Lung (tissue), 12 donors: Measurements from ENCODE around the gene EPHA8. TPM values are rescaled to one million over a fixed set of nuclear protein-coding genes. Genes with fewer than 3 reads are reported as not detected.

Source experiments
- ATAC-seq: fragments of 200-7000 bp; cut with Tn5 transposase; one replicate; pipeline ENCODE4 v1.9.1; 2020; ENCODE audit warnings: moderate number of reproducible peaks; ENCODE audit not compliant: insufficient read depth, low FRiP score
- DNase-seq, 3 donors: peaks; one replicate each; pipeline ENCODE4 v3.0.0-alpha.2; 2013 to 2017
- H3K27ac ChIP-seq, 2 donors: one replicate each; pipeline ENCODE4 v1.5.1; 2013; ENCODE audit warnings: mild to moderate bottlenecking in 2 of 2, moderate library complexity in 2 of 2, control low read depth in 1 of 2, inconsistent platforms in 1 of 2, low read depth in 1 of 2, low read length in 1 of 2
- H3K27me3 ChIP-seq, 3 donors: one replicate each; pipeline ENCODE4 v1.5.1; 2013; ENCODE audit warnings: low read length in 2 of 3; ENCODE audit not compliant: control insufficient read depth in 3 of 3, insufficient read depth in 3 of 3
- H3K36me3 ChIP-seq, 4 donors: one replicate each; pipeline ENCODE4 v1.5.1; 2013; ENCODE audit warnings: low read length in 4 of 4, mild to moderate bottlenecking in 1 of 4, moderate library complexity in 1 of 4; ENCODE audit not compliant: control insufficient read depth in 4 of 4, insufficient read depth in 4 of 4
- H3K4me1 ChIP-seq, 5 donors: one replicate each; pipeline ENCODE4 v1.5.1; 2013; ENCODE audit warnings: low read length in 5 of 5, mild to moderate bottlenecking in 2 of 5, moderate library complexity in 1 of 5; ENCODE audit not compliant: control insufficient read depth in 5 of 5, insufficient read depth in 5 of 5
- H3K4me3 ChIP-seq: one replicate; pipeline ENCODE4 v1.5.1; 2013; ENCODE audit warnings: mild to moderate bottlenecking, control low read depth, moderate library complexity
- H3K9ac ChIP-seq, 2 donors: one replicate each; pipeline ENCODE4 v1.5.1; 2013; ENCODE audit warnings: low read length in 2 of 2, control low read depth in 1 of 2; ENCODE audit not compliant: insufficient read depth in 1 of 2
- H3K9me3 ChIP-seq, 4 donors: one replicate each; pipeline ENCODE4 v1.5.1; 2013; ENCODE audit warnings: low read length in 3 of 4, mild to moderate bottlenecking in 1 of 4, moderate library complexity in 1 of 4; ENCODE audit not compliant: control insufficient read depth in 4 of 4, insufficient read depth in 3 of 4
- WGBS, 2 donors: extraction: QIAGEN DNeasy Blood & Tissue Kit; methylation state at CpG; one replicate each; pipeline ENCODE4 v1.1.7; 2013; 5-methylcytosine and 5-hydroxymethylcytosine counted together
- polyA plus RNA-seq, 2 donors: library from polyadenylated mRNA; stranded (reverse); fragments of 200-250 nt; gene quantifications; one replicate each; pipeline ENCODE4 v1.2.1, GENCODE V29; 2013
- total RNA-seq, 2 donors: library from RNA; depleted of rRNA in 1 of 2; stranded (reverse); fragments of >200 nt in 1 of 2; gene quantifications; one replicate each; pipeline ENCODE4 v1.2.1, GENCODE V29; 2014 to 2021
- TF ChIP-seq, protein P1 (sequence below): IDR thresholded peaks from 2 replicates; pipeline ENCODE4 v1.5.1; 2012; ENCODE audit warnings: mild to moderate bottlenecking; ENCODE audit errors: control extremely low read depth, extremely low read depth
- donor health status: control.
- donor health status: control.
- donor health status: Bipolar disorder and iron deficiency.
- donor health status: healthy.
- donor health status: DM: yes; HTN: yes; CAD: no.

The EPHA8 gene
- total and polyA plus RNA-seq, 4 donors, result 0.01 TPM; not detected in 3

DNA sequence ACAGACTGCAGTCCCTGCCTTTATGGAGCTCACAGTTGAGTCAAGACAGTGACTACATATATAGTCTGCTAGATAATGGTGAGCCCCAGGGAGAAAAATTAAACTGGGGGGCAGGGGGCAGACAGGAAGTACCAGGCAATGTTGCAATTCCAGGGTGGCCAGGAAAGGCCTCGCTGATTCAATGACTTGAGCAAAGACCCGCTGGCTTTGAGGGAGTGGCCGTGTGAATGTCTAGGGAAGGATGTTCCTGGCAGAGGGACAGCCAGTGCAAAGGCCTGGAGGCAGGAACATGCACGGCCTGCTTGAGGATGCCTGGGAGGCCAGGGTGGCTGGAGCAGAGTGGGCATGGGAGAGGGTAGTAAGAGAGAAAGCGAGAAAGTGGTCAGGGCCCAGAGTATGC is 23.0 kb upstream of the EPHA8 start:
- Histone ChIP-seq H3K4me3 (no peak overlapping the region), H3K36me3 (peaks cover 0 to 2% (median 0%) of the 10 kb centered on the region in 4 donors), H3K9me3 (peaks cover 0 to 2% (median 0%) of the 10 kb centered on the region in 4 donors), H3K27ac (no peak overlapping the region), H3K9ac (no peak overlapping the region), H3K4me1 (peaks cover 0 to 8% (median 0%) of the 10 kb centered on the region in 5 donors), H3K27me3 (no peaks in the 10 kb centered on the region)
- 36 to 43% methylated on average over 5 of the region's 5 CpGs for WGBS, 2 donors
- TF ChIP-seq, protein P1, sequence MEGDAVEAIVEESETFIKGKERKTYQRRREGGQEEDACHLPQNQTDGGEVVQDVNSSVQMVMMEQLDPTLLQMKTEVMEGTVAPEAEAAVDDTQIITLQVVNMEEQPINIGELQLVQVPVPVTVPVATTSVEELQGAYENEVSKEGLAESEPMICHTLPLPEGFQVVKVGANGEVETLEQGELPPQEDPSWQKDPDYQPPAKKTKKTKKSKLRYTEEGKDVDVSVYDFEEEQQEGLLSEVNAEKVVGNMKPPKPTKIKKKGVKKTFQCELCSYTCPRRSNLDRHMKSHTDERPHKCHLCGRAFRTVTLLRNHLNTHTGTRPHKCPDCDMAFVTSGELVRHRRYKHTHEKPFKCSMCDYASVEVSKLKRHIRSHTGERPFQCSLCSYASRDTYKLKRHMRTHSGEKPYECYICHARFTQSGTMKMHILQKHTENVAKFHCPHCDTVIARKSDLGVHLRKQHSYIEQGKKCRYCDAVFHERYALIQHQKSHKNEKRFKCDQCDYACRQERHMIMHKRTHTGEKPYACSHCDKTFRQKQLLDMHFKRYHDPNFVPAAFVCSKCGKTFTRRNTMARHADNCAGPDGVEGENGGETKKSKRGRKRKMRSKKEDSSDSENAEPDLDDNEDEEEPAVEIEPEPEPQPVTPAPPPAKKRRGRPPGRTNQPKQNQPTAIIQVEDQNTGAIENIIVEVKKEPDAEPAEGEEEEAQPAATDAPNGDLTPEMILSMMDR, result no peak
- ATAC-seq, result no peak
- no peak for DNase-seq

- TF ChIP-seq, protein P1, result no peak
- Histone ChIP-seq H3K27ac (no peak overlapping the region), H3K9me3 (peaks cover 0 to 2% (median 0%) of the 10 kb centered on the region in 4 donors), H3K36me3 (no peaks in the 10 kb centered on the region), H3K4me3 (no peak overlapping the region), H3K27me3 (peaks cover 0 to 15% (median 10%) of the 10 kb centered on the region in 3 donors), H3K4me1 (peaks cover 0 to 5% (median 0%) of the 10 kb centered on the region in 5 donors), H3K9ac (no peak overlapping the region)
- DNase-seq (no peak), ATAC-seq (peak; percentile 8)
- 68 to 87% methylated on average over 9 of the region's 9 CpGs for WGBS, 2 donors
These were observed 20.4 kb upstream of the EPHA8 start for GRCh38 chr1:22542886-22543285.

DNA sequence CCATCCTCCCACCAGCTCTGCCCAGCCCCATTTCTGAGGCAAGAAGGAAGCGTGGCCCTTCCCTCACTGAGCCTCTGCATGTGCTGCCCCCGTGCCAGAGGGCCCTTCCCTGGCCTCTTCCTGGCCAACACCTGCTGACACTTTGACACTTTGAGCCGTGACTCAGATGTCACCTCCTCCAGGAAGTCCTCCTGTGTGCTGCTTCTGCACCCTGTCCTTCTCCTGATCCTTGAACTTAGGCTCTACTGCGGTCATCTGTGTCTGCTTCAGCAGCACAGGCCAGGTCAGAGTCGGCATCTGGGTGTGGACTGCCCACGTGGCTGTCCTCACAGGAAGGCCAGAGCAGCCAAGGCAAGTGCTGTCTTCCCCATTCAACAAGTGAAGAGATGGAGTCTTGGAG is 19.6 kb upstream of the EPHA8 start:
- Histone ChIP-seq H3K9me3 (peaks cover 0 to 2% (median 0%) of the 10 kb centered on the region in 4 donors), H3K9ac (no peak overlapping the region), H3K27ac (no peak overlapping the region), H3K4me3 (no peak overlapping the region), H3K27me3 (peaks cover 0 to 22% (median 15%) of the 10 kb centered on the region in 3 donors), H3K36me3 (no peaks in the 10 kb centered on the region), H3K4me1 (peaks cover 0 to 5% (median 0%) of the 10 kb centered on the region in 5 donors)
- TF ChIP-seq, protein P1, result no peak
- 71 to 77% methylated on average over 6 of the region's 6 CpGs for WGBS, 2 donors
- DNase-seq (no peak), ATAC-seq (no peak)

GRCh38 chr1:22544606-22545005 is 18.7 kb upstream of the EPHA8 start:
- TF ChIP-seq, protein P1, result no peak
- no peaks in the 10 kb centered on the region for H3K36me3 ChIP-seq
- H3K9ac ChIP-seq, result no peak overlapping the region
- peaks cover 0 to 28% (median 15%) of the 10 kb centered on the region in 3 donors for H3K27me3 ChIP-seq
- WGBS, 2 donors, result 82 to 88% methylated on average over 12 of the region's 12 CpGs
- no peak for DNase-seq
- H3K9me3 ChIP-seq, result peaks cover 0 to 2% (median 0%) of the 10 kb centered on the region in 4 donors
- no peak overlapping the region for H3K27ac ChIP-seq
- no peak for ATAC-seq
- H3K4me1 ChIP-seq, result peaks cover 0 to 5% (median 0%) of the 10 kb centered on the region in 5 donors
- H3K4me3 ChIP-seq, result no peak overlapping the region
